Effector memory CD8-positive, alpha-beta T cell (primary cell): Measurements from ENCODE around the gene ST7L.

Experiments
- ATAC-seq: fragments of 150-1000 bp; cut with Tn5 transposase; replicated peaks from 2 replicates; pipeline ENCODE4 v1.10.0; 2021; ENCODE audit warnings: mild to moderate bottlenecking, moderate library complexity
- DNase-seq, 3 experiments: peaks; one replicate each; pipeline ENCODE4 v3.0.0; 2021
- H3K27ac Mint-ChIP-seq, 2 donors: one replicate each; pipeline ENCODE4 v1.8.0; 2022; ENCODE audit warnings: mild to moderate bottlenecking in 2 of 2, mixed read lengths in 2 of 2, moderate library complexity in 2 of 2
- H3K27me3 Mint-ChIP-seq, 2 donors: one replicate each; pipeline ENCODE4 v1.8.0; 2022; ENCODE audit warnings: mixed read lengths in 2 of 2
- H3K36me3 Mint-ChIP-seq: one replicate; pipeline ENCODE4 v1.8.0; 2022; ENCODE audit warnings: mild to moderate bottlenecking, moderate library complexity, mixed read lengths; ENCODE audit not compliant: insufficient read depth
- H3K4me1 Mint-ChIP-seq, 2 donors: one replicate each; pipeline ENCODE4 v1.8.0; 2022; ENCODE audit warnings: low read depth in 2 of 2, mixed read lengths in 2 of 2
- H3K4me3 Mint-ChIP-seq, 2 donors: one replicate each; pipeline ENCODE4 v1.8.0; 2022; ENCODE audit warnings: mild to moderate bottlenecking in 2 of 2, mixed read lengths in 2 of 2, moderate library complexity in 2 of 2
- H3K9me3 Mint-ChIP-seq, 2 donors: one replicate each; pipeline ENCODE4 v1.8.0; 2022; ENCODE audit warnings: mixed read lengths in 2 of 2

Gene ST7L

GRCh38 chr1:112511897-112512296 lies 107.0 kb downstream of the ST7L start:
- peaks cover 2 to 5% of the 10 kb centered on the region in 2 donors for H3K4me1 Mint-ChIP-seq
- H3K27ac Mint-ChIP-seq = no peak overlapping the region
- H3K27me3 Mint-ChIP-seq = peaks cover 0 to 4% of the 10 kb centered on the region in 2 donors
- H3K9me3 Mint-ChIP-seq = no peaks in the 10 kb centered on the region
- DNase-seq (no peak), ATAC-seq (no peak)
- no peak overlapping the region for H3K4me3 Mint-ChIP-seq
- H3K36me3 Mint-ChIP-seq = no peaks in the 10 kb centered on the region

GRCh38 chr1:112510340-112510739 lies 108.6 kb downstream of the ST7L start:
- no peak for ATAC-seq
- Mint-ChIP-seq H3K4me1 (peaks cover 2 to 5% of the 10 kb centered on the region in 2 donors), H3K9me3 (no peaks in the 10 kb centered on the region), H3K27ac (no peak overlapping the region), H3K36me3 (no peaks in the 10 kb centered on the region), H3K4me3 (peak overlapping the region; percentile 56 to 82), H3K27me3 (peaks cover 0 to 8% of the 10 kb centered on the region in 2 donors)
- DNase-seq = no peak

- no peak for DNase-seq
- no peak overlapping the region for H3K27ac Mint-ChIP-seq
- peak overlapping the region; percentile 56 to 82 for H3K4me3 Mint-ChIP-seq
- H3K36me3 Mint-ChIP-seq = no peaks in the 10 kb centered on the region
- no peaks in the 10 kb centered on the region for H3K9me3 Mint-ChIP-seq
- H3K4me1 Mint-ChIP-seq = peaks cover 2 to 5% of the 10 kb centered on the region in 2 donors
- no peak for ATAC-seq
- peaks cover 2 to 12% of the 10 kb centered on the region in 2 donors for H3K27me3 Mint-ChIP-seq
Observed at GRCh38 chr1:112509660-112510178, 109.2 kb downstream of the ST7L start.

- peak overlapping the region; percentile 56 to 82 for H3K4me3 Mint-ChIP-seq
- H3K36me3 Mint-ChIP-seq = no peaks in the 10 kb centered on the region
- H3K27me3 Mint-ChIP-seq = peaks cover 7 to 18% of the 10 kb centered on the region in 2 donors
- DNase-seq (peak; percentile 9 to 37 (median 14)), ATAC-seq (peak; percentile 55)
- peaks cover 2 to 5% of the 10 kb centered on the region in 2 donors for H3K4me1 Mint-ChIP-seq
- no peak overlapping the region for H3K27ac Mint-ChIP-seq
- no peaks in the 10 kb centered on the region for H3K9me3 Mint-ChIP-seq
Observed at GRCh38 chr1:112509005-112509659, 109.8 kb downstream of the ST7L start.

GRCh38 chr1:112508278-112509004 lies 110.5 kb downstream of the ST7L start, which contains the start of gene WNT2B:
Gene WNT2B (plus strand): TSS chr1:112508965. CDS start chr1:112509263, 298 bp downstream.
- Mint-ChIP-seq H3K4me1 (peaks cover 2 to 5% of the 10 kb centered on the region in 2 donors), H3K9me3 (no peaks in the 10 kb centered on the region), H3K36me3 (no peaks in the 10 kb centered on the region), H3K27me3 (peaks cover 14 to 25% of the 10 kb centered on the region in 2 donors), H3K27ac (no peak within 1 kb of the TSS), H3K4me3 (peak within 1 kb of the TSS; percentile 81 to 82)
- peak; percentile 47 to 58 (median 58) for DNase-seq
- peak; percentile 89 for ATAC-seq

DNA sequence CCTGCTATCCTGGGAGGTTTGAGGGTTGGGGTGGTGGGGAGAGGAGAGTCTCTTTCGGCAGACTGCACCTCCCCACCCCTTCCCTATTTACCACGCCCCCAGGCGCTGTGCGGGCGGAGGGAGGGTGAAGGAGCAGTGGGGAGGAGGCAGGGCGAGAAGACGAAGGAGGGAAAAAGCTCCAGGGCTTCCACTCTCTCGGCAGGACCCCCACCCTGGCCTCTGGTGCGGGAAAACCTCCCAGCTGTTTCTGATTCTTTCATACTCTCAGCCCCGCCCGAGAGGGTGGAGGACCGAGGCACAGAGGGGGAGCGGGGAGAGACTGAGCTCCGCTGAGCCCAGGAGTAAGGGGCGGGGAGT lies 111.0 kb downstream of the ST7L start:
- peak; percentile 7 to 19 (median 18) for DNase-seq
- peak; percentile 20 for ATAC-seq
- Mint-ChIP-seq H3K4me3 (peak overlapping the region; percentile 81 to 82), H3K4me1 (peaks cover 2 to 5% of the 10 kb centered on the region in 2 donors), H3K27ac (no peak overlapping the region), H3K27me3 (peaks cover 20 to 30% of the 10 kb centered on the region in 2 donors), H3K36me3 (no peaks in the 10 kb centered on the region), H3K9me3 (no peaks in the 10 kb centered on the region)

DNA sequence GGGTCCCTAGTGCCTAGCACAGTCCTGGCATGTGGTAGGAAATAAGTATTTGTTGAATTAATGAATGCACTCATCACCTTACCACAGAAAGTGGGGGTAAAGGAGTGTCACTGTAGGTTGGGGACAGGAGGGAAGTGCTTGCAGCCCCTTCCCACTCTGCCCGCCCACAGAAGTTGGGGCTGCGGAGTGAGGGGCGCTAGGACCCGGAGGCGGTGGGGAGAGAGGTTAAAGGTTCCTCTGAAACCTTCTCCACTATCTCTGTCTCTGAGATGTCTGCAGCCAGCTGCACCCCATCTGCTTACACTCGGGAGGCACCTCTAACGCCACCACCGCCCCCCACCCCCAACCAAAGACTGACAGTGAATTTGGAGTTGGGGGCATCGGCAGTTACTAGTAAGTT lies 111.6 kb downstream of the ST7L start:
- peaks cover 3 to 5% of the 10 kb centered on the region in 2 donors for H3K4me1 Mint-ChIP-seq
- H3K27me3 Mint-ChIP-seq = peaks cover 25 to 36% of the 10 kb centered on the region in 2 donors
- H3K4me3 Mint-ChIP-seq = peak overlapping the region; percentile 81 to 82
- H3K36me3 Mint-ChIP-seq = no peaks in the 10 kb centered on the region
- ATAC-seq = no peak
- no peak for DNase-seq
- H3K27ac Mint-ChIP-seq = no peak overlapping the region
- no peaks in the 10 kb centered on the region for H3K9me3 Mint-ChIP-seq

DNA sequence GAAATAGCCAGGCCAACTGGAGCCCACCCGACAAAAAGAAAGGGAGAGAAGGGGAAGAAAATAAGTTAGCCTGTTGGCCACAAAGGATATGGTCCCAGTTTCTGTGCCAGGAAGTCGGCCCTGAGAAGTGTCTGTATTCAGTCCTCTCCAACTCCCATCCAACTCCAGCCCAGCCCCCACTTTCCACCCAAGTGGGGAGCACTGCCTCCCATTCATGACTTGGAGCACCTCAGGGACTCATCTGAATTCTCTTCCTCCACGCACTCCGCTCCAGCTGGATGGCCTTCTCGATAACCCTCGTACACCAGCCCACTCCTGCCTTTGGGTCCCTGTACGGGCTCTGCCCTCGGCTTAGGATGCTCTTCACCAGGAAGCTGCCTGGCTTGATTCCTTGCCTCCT lies 112.2 kb downstream of the ST7L start:
- Mint-ChIP-seq H3K27ac (no peak overlapping the region), H3K4me1 (peaks cover 3 to 5% of the 10 kb centered on the region in 2 donors)

DNA sequence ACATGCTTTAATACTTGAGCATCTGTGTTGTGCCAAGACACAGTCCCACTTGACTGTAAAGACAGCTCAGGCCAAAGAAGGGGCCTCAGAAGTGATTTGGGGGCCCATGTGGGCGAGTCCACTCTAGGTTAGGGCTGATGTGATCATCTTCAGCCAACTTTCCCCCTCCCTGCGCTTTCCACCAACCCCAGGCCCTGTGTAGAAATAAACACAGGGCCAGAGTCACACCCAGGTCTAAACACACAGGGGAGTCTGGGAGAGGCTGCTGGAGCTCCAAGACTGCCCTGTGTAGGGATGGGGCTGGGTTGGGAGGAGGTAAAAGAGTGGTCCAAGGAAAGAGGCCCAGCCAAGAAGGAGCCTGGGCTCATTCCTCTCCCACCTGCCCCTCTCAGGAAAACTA lies 112.6 kb downstream of the ST7L start:
- H3K9me3 Mint-ChIP-seq = no peaks in the 10 kb centered on the region
- peaks cover 3 to 5% of the 10 kb centered on the region in 2 donors for H3K4me1 Mint-ChIP-seq
- no peak for DNase-seq
- peaks cover 30 to 39% of the 10 kb centered on the region in 2 donors for H3K27me3 Mint-ChIP-seq
- H3K4me3 Mint-ChIP-seq = no peak overlapping the region
- H3K36me3 Mint-ChIP-seq = no peaks in the 10 kb centered on the region
- ATAC-seq = no peak
- H3K27ac Mint-ChIP-seq = no peak overlapping the region

More for the DNA sequence above, 112.2 kb downstream of the ST7L start:
- Mint-ChIP-seq H3K27me3 (peaks cover 28 to 39% of the 10 kb centered on the region in 2 donors), H3K9me3 (no peaks in the 10 kb centered on the region), H3K36me3 (no peaks in the 10 kb centered on the region), H3K4me3 (no peak overlapping the region)
- ATAC-seq = no peak
- no peak for DNase-seq

- Mint-ChIP-seq H3K27ac (no peak overlapping the region), H3K4me1 (peaks cover 3 to 5% of the 10 kb centered on the region in 2 donors), H3K36me3 (no peaks in the 10 kb centered on the region), H3K9me3 (no peaks in the 10 kb centered on the region), H3K27me3 (peaks cover 35 to 39% of the 10 kb centered on the region in 2 donors), H3K4me3 (no peak overlapping the region)
- no peak for ATAC-seq
- no peak for DNase-seq
Observed at GRCh38 chr1:112505878-112506277, 113.1 kb downstream of the ST7L start.

GRCh38 chr1:112505400-112505785 lies 113.5 kb downstream of the ST7L start:
- Mint-ChIP-seq H3K27ac (no peak overlapping the region), H3K36me3 (no peaks in the 10 kb centered on the region), H3K9me3 (no peaks in the 10 kb centered on the region), H3K27me3 (peaks cover 36 to 39% of the 10 kb centered on the region in 2 donors), H3K4me3 (no peak overlapping the region), H3K4me1 (peaks cover 3 to 5% of the 10 kb centered on the region in 2 donors)
- DNase-seq = no peak
- ATAC-seq = no peak

- peaks cover 1 to 5% of the 10 kb centered on the region in 2 donors for H3K4me1 Mint-ChIP-seq
- H3K27ac Mint-ChIP-seq = no peak overlapping the region
- DNase-seq (no peak), ATAC-seq (no peak)
- no peak overlapping the region for H3K4me3 Mint-ChIP-seq
- no peaks in the 10 kb centered on the region for H3K36me3 Mint-ChIP-seq
- H3K27me3 Mint-ChIP-seq = peaks cover 39 to 43% of the 10 kb centered on the region in 2 donors
- no peaks in the 10 kb centered on the region for H3K9me3 Mint-ChIP-seq
Observed at GRCh38 chr1:112504661-112505399, 114.1 kb downstream of the ST7L start.

- H3K36me3 Mint-ChIP-seq = no peaks in the 10 kb centered on the region
- peaks cover 46 to 50% of the 10 kb centered on the region in 2 donors for H3K27me3 Mint-ChIP-seq
- H3K9me3 Mint-ChIP-seq = no peaks in the 10 kb centered on the region
- H3K4me1 Mint-ChIP-seq = peaks cover 1 to 5% of the 10 kb centered on the region in 2 donors
- ATAC-seq (no peak), DNase-seq (no peak)
- no peak overlapping the region for H3K27ac Mint-ChIP-seq
- no peak overlapping the region for H3K4me3 Mint-ChIP-seq
Observed at GRCh38 chr1:112504001-112504660, 114.8 kb downstream of the ST7L start.
